Testis (tissue), 3 donors: Measurements from ENCODE around the gene TRIP10. TPM values are rescaled to one million over a fixed set of nuclear protein-coding genes. Genes with fewer than 3 reads are reported as not detected.

ENCODE experiments used
- DNase-seq: peaks from one replicate; pipeline ENCODE4 v3.0.0-alpha.2; 2019
- H3K27ac ChIP-seq, 2 donors: fragments of 200-600 bp; sonication (generic); one replicate each; pipeline ENCODE4 v1.5.1; 2019
- H3K27me3 ChIP-seq: fragments of 200-600 bp; sonication (generic); one replicate; pipeline ENCODE4 v1.5.1; 2019
- H3K36me3 ChIP-seq: fragments of 200-600 bp; sonication (generic); one replicate; pipeline ENCODE4 v1.5.1; 2017; ENCODE audit warnings: low read depth; ENCODE audit errors: missing control alignments
- H3K4me1 ChIP-seq: fragments of 200-600 bp; sonication (generic); one replicate; pipeline ENCODE4 v1.5.1; 2019
- H3K4me3 ChIP-seq, 2 donors: fragments of 200-600 bp; sonication (generic); one replicate each; pipeline ENCODE4 v1.5.1; 2017 to 2019
- H3K9me3 ChIP-seq: fragments of 200-600 bp; sonication (generic); one replicate; pipeline ENCODE4 v1.5.1; 2017
- CTCF ChIP-seq, 3 experiments: fragments of 450-650 bp in 2 of 3; fragments of 200-600 bp in 1 of 3; sonication (generic) in 1 of 3; IDR thresholded peaks; one replicate each; pipeline ENCODE4 v1.5.1; 2016 to 2019; ENCODE audit warnings: antibody characterized with exemption in 3 of 3, mild to moderate bottlenecking in 2 of 3, moderate library complexity in 1 of 3
- POLR2A ChIP-seq: fragments of 450-650 bp; IDR thresholded peaks from one replicate; pipeline ENCODE4 v1.6.1; 2017; ENCODE audit warnings: antibody characterized with exemption, mild to moderate bottlenecking, moderate library complexity
- WGBS, 2 donors: methylation state at CpG; one replicate each; pipeline ENCODE4 v1.1.5; 2018; 5-methylcytosine and 5-hydroxymethylcytosine counted together
- intact Hi-C: fragments of 100-400 bp; cut with DNase I; formaldehyde crosslinking; loops from one replicate; pipeline ENCODE4 v1.15.1; 2023; ENCODE audit warnings: low total_unique reads
- polyA plus RNA-seq: library from polyadenylated mRNA; stranded (reverse); fragments of 350-450 nt; fragmentation: Illumina TruSeq; extraction: RNeasy Lipid Tissue Mini Kit (QIAGEN cat#74804); gene quantifications from one replicate; pipeline ENCODE4 v1.2.3, GENCODE V29; 2014; ENCODE audit warnings: low read depth, low replicate concordance; ENCODE audit not compliant: insufficient read depth
- total RNA-seq, 2 donors: library from RNA; depleted of rRNA; stranded (reverse); fragments of >200 nt; gene quantifications; one replicate each; pipeline ENCODE4 v1.2.3, GENCODE V29; 2016

Gene TRIP10
- total and polyA plus RNA-seq, 3 donors from 2014 or later = 60.4 to 65.8 (median 62.7) TPM

GRCh38 chr19:6728346-6728745, 11.1 kb upstream of the TRIP10 start:
- peaks cover 9% of the 10 kb centered on the region for H3K4me1 ChIP-seq
- 47 to 52% methylated on average over 8 of the region's 8 CpGs for WGBS, 2 donors
- intact Hi-C loops = no loop called here
- H3K27me3 ChIP-seq = no peaks in the 10 kb centered on the region
- H3K4me3 ChIP-seq = no peak overlapping the region
- DNase-seq = no peak
- H3K9me3 ChIP-seq = no peaks in the 10 kb centered on the region
- TF ChIP-seq POLR2A (no peak), CTCF (IDR thresholded peaks at IDR 0.05) (no peak)
- H3K36me3 ChIP-seq = no peaks in the 10 kb centered on the region
- no peak overlapping the region for H3K27ac ChIP-seq

GRCh38 chr19:6729573-6730152, 9.8 kb upstream of the TRIP10 start:
- Histone ChIP-seq H3K9me3 (no peaks in the 10 kb centered on the region), H3K27ac (no peak overlapping the region), H3K36me3 (no peaks in the 10 kb centered on the region), H3K4me1 (peaks cover 9% of the 10 kb centered on the region), H3K4me3 (peak overlapping the region in 1 of 2 donors; percentile 15), H3K27me3 (no peaks in the 10 kb centered on the region)
- TF ChIP-seq CTCF (IDR thresholded peaks at IDR 0.05) (no peak), POLR2A (no peak)
- WGBS, 2 donors = 66 to 76% methylated on average over 23 of the region's 23 CpGs
- intact Hi-C loops = no loop called here
- DNase-seq = no peak

- Histone ChIP-seq H3K27me3 (no peaks in the 10 kb centered on the region), H3K9me3 (no peaks in the 10 kb centered on the region), H3K4me3 (peak overlapping the region in 1 of 2 donors; percentile 15), H3K36me3 (no peaks in the 10 kb centered on the region), H3K27ac (no peak overlapping the region), H3K4me1 (peaks cover 6% of the 10 kb centered on the region)
- TF ChIP-seq CTCF (IDR thresholded peaks at IDR 0.05) = no peak
- TF ChIP-seq POLR2A = no peak
- 48 to 57% methylated on average over 19 to 27 of the region's 27 CpGs for WGBS, 2 donors
- DNase-seq = peak; percentile 91
- intact Hi-C loops = no loop called here
Measured at GRCh38 chr19:6730153-6730804, 9.2 kb upstream of the TRIP10 start.

- DNase-seq = no peak
- Histone ChIP-seq H3K27me3 (no peaks in the 10 kb centered on the region), H3K9me3 (no peaks in the 10 kb centered on the region), H3K4me1 (peaks cover 7% of the 10 kb centered on the region), H3K4me3 (no peak overlapping the region), H3K36me3 (no peaks in the 10 kb centered on the region), H3K27ac (no peak overlapping the region)
- intact Hi-C loops = no loop called here
- 77 to 89% methylated on average over 19 to 29 of the region's 30 CpGs for WGBS, 2 donors
- TF ChIP-seq CTCF (IDR thresholded peaks at IDR 0.05) (no peak), POLR2A (no peak)
Measured at GRCh38 chr19:6730941-6731670, 8.4 kb upstream of the TRIP10 start.
